Measurements from ENCODE around the gene DDI2.

DNA sequence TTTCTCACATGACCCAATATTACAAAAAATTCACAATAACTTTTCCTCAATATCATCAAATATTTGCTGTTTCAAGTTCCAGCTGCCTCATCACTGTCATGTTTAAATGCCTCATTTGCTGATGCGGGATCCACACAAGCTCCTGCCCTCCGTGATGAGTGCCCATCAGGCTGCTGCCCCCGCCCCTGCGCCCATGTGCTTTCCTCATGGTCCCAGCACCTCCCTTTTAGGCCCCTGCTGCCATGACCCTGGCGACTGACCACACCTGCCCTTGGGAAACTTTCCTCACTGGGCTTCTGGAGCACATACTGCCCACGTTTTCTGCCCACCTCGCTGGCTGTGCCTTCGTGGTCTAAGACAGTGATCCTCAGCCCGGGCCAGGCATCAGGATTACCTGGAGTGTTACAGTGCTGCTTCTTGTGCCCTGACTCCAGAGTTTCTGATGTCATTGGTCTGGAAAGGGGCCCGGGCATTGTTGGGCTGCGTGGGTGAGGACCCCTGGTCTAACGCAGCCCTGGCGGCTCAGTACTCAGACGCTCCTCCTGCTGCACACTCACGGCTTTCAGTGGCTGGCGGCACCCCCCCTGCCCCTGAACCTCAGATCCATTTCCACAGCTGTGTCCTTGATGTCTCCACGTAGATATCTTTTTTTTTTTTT is 87.4 kb downstream of the DDI2 start:
- TF ChIP-seq, protein P1, sequence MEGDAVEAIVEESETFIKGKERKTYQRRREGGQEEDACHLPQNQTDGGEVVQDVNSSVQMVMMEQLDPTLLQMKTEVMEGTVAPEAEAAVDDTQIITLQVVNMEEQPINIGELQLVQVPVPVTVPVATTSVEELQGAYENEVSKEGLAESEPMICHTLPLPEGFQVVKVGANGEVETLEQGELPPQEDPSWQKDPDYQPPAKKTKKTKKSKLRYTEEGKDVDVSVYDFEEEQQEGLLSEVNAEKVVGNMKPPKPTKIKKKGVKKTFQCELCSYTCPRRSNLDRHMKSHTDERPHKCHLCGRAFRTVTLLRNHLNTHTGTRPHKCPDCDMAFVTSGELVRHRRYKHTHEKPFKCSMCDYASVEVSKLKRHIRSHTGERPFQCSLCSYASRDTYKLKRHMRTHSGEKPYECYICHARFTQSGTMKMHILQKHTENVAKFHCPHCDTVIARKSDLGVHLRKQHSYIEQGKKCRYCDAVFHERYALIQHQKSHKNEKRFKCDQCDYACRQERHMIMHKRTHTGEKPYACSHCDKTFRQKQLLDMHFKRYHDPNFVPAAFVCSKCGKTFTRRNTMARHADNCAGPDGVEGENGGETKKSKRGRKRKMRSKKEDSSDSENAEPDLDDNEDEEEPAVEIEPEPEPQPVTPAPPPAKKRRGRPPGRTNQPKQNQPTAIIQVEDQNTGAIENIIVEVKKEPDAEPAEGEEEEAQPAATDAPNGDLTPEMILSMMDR (IDR thresholded peaks at IDR 0.05): no peak
- no peak for TF ChIP-seq POLR2A (IDR thresholded peaks at IDR 0.05)
